Hematopoietic multipotent progenitor cell treated with erythropoietin and hydrocortisone succinate and interleukin-3 and kit ligand, for 15 days (in vitro differentiated cells): ENCODE data around the gene COL11A2.
A peak's percentile ranks its signal among the peaks of the same experiment; 100 is the strongest.

Source experiments
- DNase-seq: peaks from one replicate; pipeline ENCODE4 v3.0.0-alpha.2; 2015; ENCODE audit warnings: low spot score

Gene COL11A2

GRCh38 chr6:33192671-33193602 is 670 bp upstream of the COL11A2 start:
- DNase-seq, result no peak

- DNase-seq, result no peak
Measured at GRCh38 chr6:33191383-33192104, 723 bp downstream of the COL11A2 start.

- no peak for DNase-seq
Measured at GRCh38 chr6:33190504-33191107, 1.7 kb downstream of the COL11A2 start.

DNA sequence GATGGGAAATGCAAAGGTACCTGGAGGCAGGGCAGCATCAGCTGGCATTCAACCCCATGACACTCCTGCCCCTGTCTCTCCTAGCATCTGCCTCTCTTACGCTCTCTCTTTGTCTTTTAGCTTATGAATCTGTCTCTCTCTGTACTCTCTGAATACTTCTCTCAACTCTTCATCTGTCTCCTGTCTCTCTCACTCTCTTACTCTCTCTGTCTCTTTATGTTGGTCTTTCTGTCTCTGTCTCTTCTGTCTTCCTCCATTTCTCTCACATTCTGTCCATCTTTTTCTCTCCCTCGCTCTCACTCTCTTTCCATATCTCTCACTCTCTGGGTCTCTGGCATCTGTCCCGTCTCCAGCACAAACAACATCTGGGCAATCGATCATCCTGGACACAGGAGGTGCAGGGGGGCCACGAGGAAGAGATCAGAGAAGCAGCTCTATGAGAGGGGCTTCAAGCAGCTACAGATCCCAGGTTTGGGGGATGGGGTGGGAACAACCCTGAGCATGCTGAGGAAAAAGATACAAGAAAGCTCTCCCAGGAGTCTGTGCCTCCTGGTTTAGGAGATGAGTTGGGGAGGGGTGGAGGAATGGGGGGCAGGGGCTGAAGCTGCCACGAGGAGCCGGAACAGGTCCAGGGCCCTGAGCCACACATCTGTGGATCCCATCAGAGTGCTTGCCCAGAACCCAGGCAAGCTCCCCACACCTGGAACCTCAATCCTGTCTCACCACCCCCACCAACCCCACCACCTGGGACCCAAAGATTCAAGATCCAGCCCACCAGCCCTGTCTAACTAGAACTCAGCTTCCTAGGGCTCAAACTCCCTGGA is 2.4 kb downstream of the COL11A2 start:
- DNase-seq, result no peak

DNA sequence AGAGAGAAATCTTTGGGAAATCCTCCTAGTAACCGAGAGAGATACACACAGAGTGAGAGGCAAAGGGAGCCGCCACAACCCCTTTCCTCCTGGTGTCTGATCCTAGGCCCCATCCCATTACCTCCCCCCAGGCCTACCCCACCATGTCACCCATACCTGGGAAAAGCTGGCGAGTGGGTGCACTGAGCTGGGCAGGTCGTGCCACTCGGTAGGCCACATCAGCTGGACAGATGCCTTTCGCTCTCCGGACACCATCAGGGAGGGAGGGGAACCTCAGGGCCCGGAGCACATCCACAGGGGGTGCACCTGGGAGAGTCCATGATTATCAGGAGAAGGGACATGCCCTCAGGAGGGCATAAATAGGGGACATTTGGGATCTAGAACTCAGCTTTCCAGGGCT is 3.1 kb downstream of the COL11A2 start:
- DNase-seq, result no peak

GRCh38 chr6:33187809-33188208 is 4.5 kb downstream of the COL11A2 start:
- DNase-seq, result no peak

GRCh38 chr6:33185654-33186187 is 6.5 kb downstream of the COL11A2 start:
- no peak for DNase-seq

DNA sequence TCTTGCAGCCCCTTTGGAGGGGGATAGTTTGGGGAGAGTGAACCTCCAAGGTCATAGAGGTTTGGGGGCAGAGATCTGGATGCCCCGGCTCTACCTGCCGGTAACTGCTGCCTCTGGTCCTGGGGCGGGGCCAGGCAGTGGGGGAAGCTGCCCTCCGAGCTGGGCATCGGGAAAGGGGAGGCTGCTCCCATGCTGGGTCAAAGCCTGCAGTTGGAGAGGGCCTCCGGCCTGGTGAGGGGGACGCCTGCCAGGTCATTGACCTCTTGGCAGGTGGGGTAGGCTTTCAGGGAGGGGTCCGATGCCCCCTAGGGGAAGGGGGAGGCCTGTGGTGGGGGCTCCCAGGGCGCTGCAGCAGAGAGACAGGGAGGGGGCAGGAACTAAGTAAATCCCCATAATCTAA is 7.1 kb downstream of the COL11A2 start:
- DNase-seq, result no peak

DNA sequence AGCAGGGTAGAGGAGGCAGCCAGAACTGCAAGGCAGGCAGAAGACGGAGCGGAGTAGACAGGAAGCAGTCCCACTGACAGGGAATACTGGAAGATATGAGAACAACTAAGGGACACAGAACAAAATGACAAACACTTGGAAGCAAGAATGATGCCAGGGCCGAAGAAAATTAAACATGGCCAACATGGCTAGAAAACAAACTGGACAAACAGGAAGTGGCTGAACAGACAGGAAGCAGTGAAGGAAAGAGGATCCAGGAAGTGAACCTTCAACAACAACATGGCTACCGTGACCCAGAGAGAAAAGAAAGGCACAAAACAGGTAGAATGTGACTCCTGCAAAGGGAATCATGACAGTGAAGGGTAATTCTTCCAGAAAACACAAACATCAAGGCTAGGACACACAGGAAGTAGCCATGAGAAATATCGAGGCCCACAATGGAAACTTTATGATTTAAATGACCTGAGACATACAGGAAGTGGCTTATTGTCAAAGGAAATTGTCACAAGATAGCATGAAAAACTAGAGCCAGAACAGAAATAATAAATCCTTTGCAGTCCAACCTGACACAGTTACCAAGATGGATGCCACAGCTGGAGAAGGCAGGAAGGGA is 9.1 kb downstream of the COL11A2 start:
- DNase-seq, result no peak

DNA sequence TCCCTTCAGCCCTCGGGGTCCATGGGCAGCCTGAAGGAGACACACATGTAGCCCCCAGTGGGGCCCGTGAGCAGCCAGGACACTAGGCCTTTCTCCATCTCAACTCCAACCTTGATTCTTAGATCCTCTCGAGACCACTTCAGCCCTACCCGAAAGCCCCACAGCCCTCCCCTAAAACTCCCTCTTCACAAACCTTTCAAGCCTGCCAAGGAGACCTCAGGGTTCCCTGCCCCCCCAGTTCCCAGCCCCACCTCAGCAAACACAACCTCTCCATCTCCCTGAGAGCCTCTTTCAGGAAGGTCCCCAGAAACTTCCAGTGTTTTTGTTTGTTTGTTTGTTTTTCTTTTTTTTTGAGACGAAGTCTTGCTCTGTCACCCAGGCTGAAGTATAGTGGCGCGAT is 11.1 kb downstream of the COL11A2 start:
- no peak for DNase-seq

- no peak for DNase-seq
Measured at GRCh38 chr6:33178755-33179475, 13.4 kb downstream of the COL11A2 start.

- no peak for DNase-seq
Measured at GRCh38 chr6:33177552-33178446, 14.5 kb downstream of the COL11A2 start.

GRCh38 chr6:33176906-33177305 is 15.4 kb downstream of the COL11A2 start:
- no peak for DNase-seq

DNA sequence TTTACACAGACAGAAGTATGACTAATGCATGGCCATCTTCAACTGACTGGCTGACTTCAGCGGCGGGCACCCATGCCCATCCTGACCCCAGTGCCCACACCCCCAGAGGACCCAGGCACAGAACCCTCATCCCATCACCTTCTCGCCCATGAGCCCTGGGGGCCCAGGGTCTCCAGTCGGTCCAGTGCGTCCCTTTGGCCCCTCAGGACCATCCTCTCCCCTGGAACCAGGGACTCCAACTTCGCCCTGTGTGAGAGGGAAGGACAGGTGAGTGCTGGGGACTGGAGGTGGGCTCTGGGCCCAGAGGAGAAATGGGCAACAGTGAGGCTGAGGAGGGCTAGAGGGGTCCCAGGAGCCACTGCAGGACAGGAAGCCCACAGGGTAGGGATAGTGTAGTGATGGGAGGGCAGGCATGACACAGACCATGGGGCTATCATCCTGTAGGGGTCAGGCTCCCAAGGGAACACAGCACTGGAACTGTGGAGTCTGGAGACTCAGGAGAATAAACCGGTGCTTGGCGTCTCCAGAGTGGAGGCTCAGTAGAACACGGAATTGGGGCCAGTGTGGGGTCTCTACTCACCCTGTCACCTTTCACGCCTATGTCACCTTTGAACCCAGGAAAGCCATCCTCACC is 16.7 kb downstream of the COL11A2 start:
- DNase-seq, result no peak

DNA sequence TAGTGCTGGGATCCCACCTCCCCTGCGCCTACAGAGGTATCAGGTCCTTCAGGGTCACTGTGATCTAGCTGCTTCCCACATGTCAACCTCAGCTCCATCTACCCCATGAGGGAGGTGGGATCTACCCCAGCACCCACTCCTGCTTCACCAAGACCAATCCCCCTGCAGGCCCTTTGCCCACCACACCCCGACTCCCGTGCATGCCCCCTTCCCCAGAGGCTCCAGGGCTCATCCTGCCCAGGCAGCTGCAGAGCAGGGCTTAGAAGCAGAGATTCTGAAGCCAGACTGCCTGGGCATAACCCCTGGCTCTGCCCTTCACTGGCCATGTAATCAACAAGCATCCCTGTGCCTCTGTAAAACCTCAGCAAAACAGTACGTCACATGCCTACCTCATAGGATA is 17.5 kb downstream of the COL11A2 start:
- no peak for DNase-seq

DNA sequence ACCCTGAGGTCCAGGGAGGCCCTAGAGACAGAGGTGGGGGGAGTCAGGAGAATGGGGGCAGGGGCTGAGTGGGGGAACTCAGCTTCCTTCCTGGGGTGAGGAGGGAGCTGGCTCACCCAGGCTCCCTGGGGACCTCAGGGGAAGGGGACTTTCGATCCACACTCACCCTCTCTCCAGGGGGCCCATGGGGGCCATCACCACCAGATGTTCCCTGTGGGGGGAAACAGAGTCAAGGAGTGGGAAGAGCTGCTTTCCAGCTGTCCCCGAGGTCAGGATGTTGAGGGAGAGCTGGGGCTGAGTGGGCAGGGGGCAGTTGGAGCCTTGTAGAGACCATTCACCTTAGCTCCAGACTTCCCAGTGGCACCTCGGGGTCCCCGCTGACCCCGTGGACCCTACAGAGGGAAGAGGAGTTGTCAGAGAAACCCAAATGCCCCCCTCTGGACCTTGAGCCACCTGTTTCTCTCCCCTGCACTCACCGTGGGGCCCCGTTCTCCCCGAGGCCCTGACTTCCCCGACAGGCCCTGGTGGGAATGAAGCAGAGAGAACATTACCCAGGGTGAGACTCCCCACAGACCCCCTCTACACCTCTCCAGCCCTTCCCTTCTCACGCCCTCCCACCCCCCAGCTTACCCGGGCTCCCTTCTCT is 18.6 kb downstream of the COL11A2 start:
- DNase-seq, result no peak

GRCh38 chr6:33172688-33173534 is 19.4 kb downstream of the COL11A2 start:
- DNase-seq, result peak; percentile 21
